SH-SY5Y (cell line): ENCODE data around the gene LEKR1.

ENCODE experiments used
- GATA2 ChIP-seq: IDR thresholded peaks from 2 replicates; pipeline ENCODE4 v1.6.1; 2011; ENCODE audit warnings: mild to moderate bottlenecking, low read depth, low read length
- GATA3 ChIP-seq: IDR thresholded peaks from 2 replicates; pipeline ENCODE4 v1.6.1; 2011; ENCODE audit warnings: low read depth, mild to moderate bottlenecking, low read length, moderate library complexity

Gene LEKR1

DNA sequence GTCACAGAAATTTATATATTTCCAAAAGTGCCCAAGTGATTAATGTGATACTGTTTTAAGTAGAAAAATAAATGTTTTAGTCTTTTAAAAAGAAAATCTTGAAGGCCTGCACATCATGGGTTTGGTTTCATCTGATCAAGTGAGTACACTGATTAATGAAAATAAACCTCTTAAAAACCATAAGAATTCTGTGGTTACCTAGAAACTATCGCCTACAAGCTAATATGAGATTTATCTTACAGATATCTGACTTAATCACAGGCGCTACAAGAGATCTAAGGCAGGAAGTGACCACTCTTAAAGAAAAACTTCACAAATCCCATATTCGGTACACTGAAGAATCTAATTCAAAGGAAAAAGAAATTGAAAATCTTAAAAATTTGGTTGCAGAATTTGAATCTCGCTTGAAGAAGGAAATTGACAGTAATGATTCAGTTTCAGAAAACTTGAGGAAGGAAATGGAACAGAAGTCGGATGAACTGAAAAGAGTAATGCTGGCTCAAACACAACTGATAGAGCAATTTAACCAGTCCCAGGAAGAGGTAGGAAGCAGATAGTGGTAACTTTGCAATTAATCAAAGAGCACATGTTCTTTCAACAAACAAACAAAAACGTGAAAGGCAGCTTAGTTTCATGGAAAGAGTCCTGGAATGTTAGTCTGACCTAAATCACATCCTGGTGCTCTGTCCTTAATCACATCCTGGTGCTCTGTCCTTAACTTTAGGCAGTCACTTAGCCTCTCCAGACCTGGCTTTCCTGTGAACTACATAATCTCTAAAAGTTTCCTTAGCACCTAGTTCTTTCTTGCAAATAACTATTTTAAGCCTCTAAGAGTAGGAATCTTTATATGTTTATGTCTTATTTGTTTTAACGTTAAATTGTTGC is 201.9 kb downstream of the LEKR1 start:
- TF ChIP-seq GATA2, result no peak

GRCh38 chr3:157029365-157029790 is 203.2 kb downstream of the LEKR1 start:
- no peak for TF ChIP-seq GATA2
- no peak for TF ChIP-seq GATA3

DNA sequence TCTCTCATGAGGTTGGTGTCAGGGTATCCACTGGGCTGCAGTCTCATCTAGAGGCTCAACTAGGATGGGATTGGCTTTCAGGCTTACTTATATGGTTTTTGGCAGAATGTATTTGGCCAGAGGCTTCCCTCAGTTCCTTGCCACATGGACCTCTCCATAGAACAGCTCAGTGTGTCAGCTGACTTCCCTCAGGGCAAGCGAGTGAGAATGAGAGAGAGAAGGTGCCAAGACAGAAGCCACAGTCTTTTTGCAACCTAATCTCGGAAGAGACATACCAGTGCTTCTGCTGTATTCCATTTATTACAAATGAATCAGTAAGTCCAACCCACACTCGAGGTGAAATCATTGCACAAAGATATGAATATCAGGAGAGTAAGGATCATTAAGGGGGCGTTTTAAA is 204.6 kb downstream of the LEKR1 start:
- TF ChIP-seq GATA3 (no peak), GATA2 (no peak)

- TF ChIP-seq GATA3 (no peak), GATA2 (no peak)
These were observed 206.8 kb downstream of the LEKR1 start for GRCh38 chr3:157033001-157033400.

GRCh38 chr3:157040456-157040855 is 214.3 kb downstream of the LEKR1 start:
- TF ChIP-seq GATA2 (no peak), GATA3 (no peak)

DNA sequence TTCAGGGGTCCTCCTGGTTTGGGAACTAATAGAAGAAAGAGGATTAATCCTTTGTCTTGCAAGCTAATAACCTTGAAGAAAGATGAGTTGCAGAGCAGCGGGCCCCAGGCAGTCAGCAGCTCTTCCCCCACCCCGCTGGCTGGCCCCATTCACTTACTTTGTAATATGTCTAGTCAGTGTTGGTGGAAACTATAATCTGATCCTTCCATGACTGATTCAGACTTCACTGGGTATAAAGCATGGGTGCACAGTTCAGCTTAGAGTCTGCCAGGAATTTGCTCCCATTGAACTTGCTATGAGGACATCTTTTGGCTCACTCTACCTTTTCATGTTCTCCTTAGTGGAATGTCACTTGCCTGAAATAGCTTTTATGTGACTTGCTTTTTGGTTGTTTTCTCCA is 216.1 kb downstream of the LEKR1 start:
- TF ChIP-seq GATA2 (no peak), GATA3 (no peak)

GRCh38 chr3:157043771-157044170 is 217.6 kb downstream of the LEKR1 start:
- TF ChIP-seq GATA2 (no peak), GATA3 (no peak)

GRCh38 chr3:157045238-157045850 is 219.2 kb downstream of the LEKR1 start:
- TF ChIP-seq GATA3, result no peak
- no peak for TF ChIP-seq GATA2

- TF ChIP-seq GATA3, result no peak
- no peak for TF ChIP-seq GATA2
These were observed 220.4 kb downstream of the LEKR1 start for GRCh38 chr3:157046520-157046919.

DNA sequence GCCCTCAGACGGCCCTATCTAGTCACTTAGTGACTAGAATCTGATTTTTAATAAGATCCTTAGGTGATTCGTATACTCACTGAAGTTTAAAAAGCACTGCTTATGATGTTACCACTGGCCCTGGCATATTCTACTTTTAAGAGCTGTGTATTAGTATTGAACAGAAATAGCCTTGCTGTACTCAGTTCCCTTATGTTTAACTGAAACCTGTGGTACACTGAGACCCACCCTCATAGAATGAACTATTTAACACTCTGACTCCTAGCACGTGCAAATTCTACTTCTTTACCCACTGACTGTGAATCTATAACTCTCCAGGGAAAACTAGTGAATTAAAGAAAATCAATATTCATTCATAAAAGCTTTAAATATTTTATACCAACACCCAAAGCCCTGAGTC is 224.9 kb downstream of the LEKR1 start:
- no peak for TF ChIP-seq GATA2
- no peak for TF ChIP-seq GATA3

GRCh38 chr3:157051591-157051990 is 225.4 kb downstream of the LEKR1 start:
- TF ChIP-seq GATA2, result no peak
- TF ChIP-seq GATA3, result no peak

DNA sequence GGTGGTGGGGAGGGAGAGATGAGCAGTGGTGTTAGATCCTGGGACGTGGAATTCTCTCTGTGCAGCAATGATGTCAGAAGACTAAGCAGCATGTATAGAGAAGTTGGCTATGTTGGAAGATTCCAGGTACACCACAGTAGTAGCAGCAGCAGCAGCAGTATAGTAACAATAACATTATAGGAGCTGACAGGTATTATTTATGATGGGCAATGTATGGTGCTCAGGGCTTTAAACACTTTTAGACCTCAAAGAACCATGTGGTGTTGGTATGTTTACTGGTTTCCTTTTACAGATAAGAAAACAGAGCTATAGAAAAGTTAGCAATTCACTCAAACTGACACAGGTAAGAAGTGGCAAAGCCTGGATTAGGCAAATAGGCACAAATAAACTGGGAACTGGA is 229.9 kb downstream of the LEKR1 start:
- TF ChIP-seq GATA2 (no peak), GATA3 (no peak)

- TF ChIP-seq GATA3, result no peak
- TF ChIP-seq GATA2, result no peak
These were observed 232.4 kb downstream of the LEKR1 start for GRCh38 chr3:157058392-157059071.

- TF ChIP-seq GATA3 (no peak), GATA2 (no peak)
These were observed 233.0 kb downstream of the LEKR1 start for GRCh38 chr3:157059181-157059580.
